K562 (cell line): Measurements from ENCODE around the gene DDX5. TPM values are rescaled to one million over a fixed set of nuclear protein-coding genes. Genes with fewer than 3 reads are reported as not detected.

Experiments
- ATAC-seq: fragments of 200-7000 bp; cut with Tn5 transposase; 3 replicates; pipeline ENCODE4 v1.9.1; 2020; ENCODE audit warnings: moderate library complexity
- BruUV-seq: library from RNA; stranded (reverse); fragments of 400-500 nt; replicated peaks from 2 replicates; lab custom pipeline; 2021; lab: Mats Ljungman, UMichigan
- CTCF ChIA-PET: fragments of 300-600 bp; formaldehyde crosslinking; extraction: SDS; loops from one replicate; lab custom pipeline; 2021; ENCODE audit warnings: low intra/inter-chr PET ratio; lab: Yijun Ruan, JAX
- POLR2A ChIA-PET: fragments of 300-600, 350-650 bp; sonication (Branson Sonifier 250); formaldehyde crosslinking; extraction: SDS; loops from one replicate; lab custom pipeline; 2021; ENCODE audit warnings: antibody characterized with exemption, inconsistent platforms; lab: Yijun Ruan, JAX
- DNase-seq, 4 experiments: peaks; one replicate each; pipeline versions ENCODE4 v3.0.0 to v3.0.0-alpha.2; 2011 to 2018; ENCODE audit warnings: low spot score in 3 of 4, mixed read lengths in 3 of 4; ENCODE audit errors: extremely low read depth in 1 of 4
- FAIRE-seq: peaks from 2 replicates; lab custom pipeline; 2011; peaks lifted over from hg19 to GRCh38; lab: Jason Lieb, UNC
- H2AFZ ChIP-seq: 2 replicates; pipeline ENCODE4 v1.6.0; 2011; ENCODE audit warnings: low read depth, low read length, control low read depth, inconsistent platforms
- H3K27ac ChIP-seq: fragments of 200-600 bp; 3 replicates; pipeline ENCODE4 v1.8.0; 2011; ENCODE audit warnings: low read depth, mild to moderate bottlenecking, control low read depth, inconsistent platforms, low read length, moderate library complexity, mixed read lengths; ENCODE audit errors: extremely low read depth
- H3K27me3 ChIP-seq, 2 experiments: fragments of 300-600 bp in 1 of 2; 2 replicates in 1 of 2; 3 replicates in 1 of 2; pipeline versions ENCODE4 v1.6.0 to v1.8.0; 2011; ENCODE audit warnings: inconsistent platforms in 2 of 2, low read length in 2 of 2, mild to moderate bottlenecking in 1 of 2, mixed read lengths in 1 of 2, moderate library complexity in 1 of 2; ENCODE audit not compliant: control insufficient read depth in 2 of 2, insufficient read depth in 2 of 2
- H3K36me3 ChIP-seq: fragments of 300-600 bp; 3 replicates; pipeline ENCODE4 v1.8.0; 2011; ENCODE audit warnings: mild to moderate bottlenecking, low read length, inconsistent platforms; ENCODE audit not compliant: control insufficient read depth, insufficient read depth
- H3K4me1 ChIP-seq, 2 experiments: fragments of 200-600 bp in 1 of 2; replicated peaks in 1 of 2; 2 replicates in 1 of 2; 3 replicates in 1 of 2; pipeline versions ENCODE4 v1.5.1 to v1.8.0; 2011; ENCODE audit warnings: inconsistent platforms in 2 of 2, low read length in 2 of 2, mild to moderate bottlenecking in 1 of 2, mixed read lengths in 1 of 2, moderate library complexity in 1 of 2; ENCODE audit not compliant: control insufficient read depth in 2 of 2, insufficient read depth in 2 of 2
- H3K4me2 ChIP-seq: 2 replicates; pipeline ENCODE4 v1.6.1; 2011; ENCODE audit warnings: low read length, control low read depth, inconsistent platforms, mixed read lengths; ENCODE audit not compliant: insufficient read depth
- H3K4me3 ChIP-seq: fragments of 200-600 bp; sonication (generic), shearing (Covaris generic); 2 replicates; pipeline ENCODE4 v1.5.1; 2016; ENCODE audit warnings: control low read depth, inconsistent platforms
- H3K79me2 ChIP-seq: fragments of 200-600 bp; 3 replicates; pipeline ENCODE4 v1.8.0; 2011; ENCODE audit warnings: low read length, inconsistent platforms; ENCODE audit not compliant: control insufficient read depth, insufficient read depth
- H3K9ac ChIP-seq, 2 experiments: 2 replicates each; pipeline versions ENCODE4 v1.6.0 to v1.6.1; 2011; ENCODE audit warnings: low read depth in 2 of 2, low read length in 2 of 2, control low read depth in 1 of 2, inconsistent platforms in 1 of 2, mild to moderate bottlenecking in 1 of 2, mixed read lengths in 1 of 2; ENCODE audit not compliant: insufficient read depth in 1 of 2
- H3K9me1 ChIP-seq: one replicate; pipeline ENCODE4 v1.6.0; 2011; ENCODE audit warnings: inconsistent platforms, mild to moderate bottlenecking, low read length, moderate library complexity; ENCODE audit not compliant: control insufficient read depth, insufficient read depth
- H3K9me3 ChIP-seq: replicated peaks from 2 replicates; pipeline ENCODE4 v1.5.1; 2011; ENCODE audit warnings: low read depth, low read length, inconsistent platforms; ENCODE audit not compliant: control insufficient read depth, insufficient read depth
- H4K20me1 ChIP-seq: replicated peaks from 2 replicates; pipeline ENCODE4 v1.6.1; 2011; ENCODE audit warnings: low read length, inconsistent platforms, mixed read lengths; ENCODE audit not compliant: control insufficient read depth, insufficient read depth
- ETS2 ChIP-seq: IDR thresholded peaks from 2 replicates; pipeline ENCODE4 v1.6.1; 2016; ENCODE audit warnings: borderline replicate concordance, missing genetic modification characterization, mild to moderate bottlenecking, moderate library complexity, missing compliant biosample characterization; ENCODE audit not compliant: poor library complexity, severe bottlenecking
- ETV5 ChIP-seq: sonication (generic); formaldehyde crosslinking; IDR thresholded peaks from 2 replicates; pipeline ENCODE4 v1.4.0; 2020; ENCODE audit warnings: low read depth, mild to moderate bottlenecking, missing genetic modification reagents
- GATAD2B ChIP-seq: fragments of 450-650 bp; IDR thresholded peaks from 2 replicates; pipeline ENCODE4 v1.6.1; 2017; ENCODE audit warnings: mild to moderate bottlenecking, borderline replicate concordance
- HMGXB4 ChIP-seq: sonication (generic); formaldehyde crosslinking; IDR thresholded peaks from 2 replicates; pipeline ENCODE4 v1.8.1; 2023; ENCODE audit warnings: mild to moderate bottlenecking, missing genetic modification reagents
- MAX ChIP-seq: sonication (generic); formaldehyde crosslinking; IDR thresholded peaks from 2 replicates; pipeline ENCODE4 v1.9.0; 2022; ENCODE audit warnings: mild to moderate bottlenecking, missing genetic modification reagents
- NFXL1 ChIP-seq: fragments of 450-650 bp; formaldehyde crosslinking; IDR thresholded peaks from 2 replicates; pipeline ENCODE4 v1.4.0; 2021; ENCODE audit warnings: mild to moderate bottlenecking
- POLR2A ChIP-seq: fragments of 450-650 bp; conservative IDR thresholded peaks from 2 replicates; pipeline ENCODE4 v1.6.1; 2016
- POLR2AphosphoS2 ChIP-seq: IDR thresholded peaks from 2 replicates; pipeline ENCODE4 v1.6.1; 2012; ENCODE audit warnings: low read length, improper control_type of control experiment
- POLR2AphosphoS5 ChIP-seq: IDR thresholded peaks from 2 replicates; pipeline ENCODE4 v1.6.1; 2011; ENCODE audit warnings: mild to moderate bottlenecking, low read depth, low read length, moderate library complexity; ENCODE audit not compliant: control insufficient read depth, insufficient read depth
- RERE ChIP-seq: sonication (generic); formaldehyde crosslinking; IDR thresholded peaks from 2 replicates; pipeline ENCODE4 v1.8.0; 2023; ENCODE audit warnings: missing genetic modification reagents, mild to moderate bottlenecking, borderline replicate concordance
- SMAD2 ChIP-seq: fragments of 150-350 bp; IDR thresholded peaks from 2 replicates; pipeline ENCODE4 v1.6.1; 2014; ENCODE audit warnings: low read depth, mild to moderate bottlenecking, low read length
- SRF ChIP-seq, 2 experiments: fragments of 250-450, 450-650 bp in 1 of 2; sonication (Bioruptor Pico) in 1 of 2; sonication (generic) in 1 of 2; formaldehyde crosslinking; IDR thresholded peaks; 2 replicates each; pipeline versions ENCODE4 v1.5.0 to v1.5.1; 2020 to 2022; ENCODE audit warnings: mild to moderate bottlenecking in 1 of 2, missing genetic modification reagents in 1 of 2
- SUPT5H ChIP-seq: fragments of 450-650 bp; IDR thresholded peaks from 2 replicates; pipeline ENCODE4 v1.6.1; 2016
- TCF7 ChIP-seq: sonication (generic); IDR thresholded peaks from 2 replicates; pipeline ENCODE4 v1.6.1; 2016; ENCODE audit warnings: antibody characterized with exemption, borderline replicate concordance
- ZNF146 ChIP-seq: IDR thresholded peaks from one replicate; pipeline ENCODE4 v1.6.1; 2018; ENCODE audit warnings: missing compliant biosample characterization; ENCODE audit not compliant: unreplicated experiment
- WGBS: fragments of 100-300 bp; shearing (Covaris generic); methylation state at CpG from one replicate; pipeline ENCODE4 v1.1.6; 2016; ENCODE audit warnings: low coverage, mixed read lengths; ENCODE audit not compliant: insufficient coverage; ENCODE audit errors: missing lambda C conversion rate; 5-methylcytosine and 5-hydroxymethylcytosine counted together
- in situ Hi-C: fragments of 300-500 bp; cut with MboI; formaldehyde crosslinking; loops from 4 replicates; pipeline ENCODE4 v1.15.0; 2018; ENCODE audit warnings: inconsistent platforms, mixed read lengths
- intact Hi-C: fragments of 100-400 bp; cut with micrococcal nuclease; formaldehyde crosslinking; loops from 2 replicates; pipeline ENCODE4 v1.14.2; 2022
- polyA plus RNA-seq, 8 experiments: library from polyadenylated mRNA; depleted of rRNA in 4 of 8; stranded (reverse) in 5 of 8; unstranded in 3 of 8; fragments of >200 nt; fragmentation: Nextera tagmentation in 2 of 8; fragmentation: Illumina TruSeq in 1 of 8; extraction: Ambion mirVana in 2 of 8; extraction: Trizol in 1 of 8; gene quantifications; 2 replicates each; pipeline versions ENCODE4 v1.2.1 to v1.2.3, GENCODE V29; 2011 to 2014; ENCODE audit warnings: inconsistent platforms in 1 of 8, missing spikeins in 1 of 8
- total RNA-seq, 7 experiments: library from RNA; depleted of rRNA in 6 of 7; stranded (reverse); fragments of >200 nt in 6 of 7; fragmentation: Illumina TruSeq in 2 of 7; extraction: Trizol in 2 of 7; gene quantifications; 2 replicates each; pipeline versions ENCODE4 v1.2.1 to v1.2.3, GENCODE V29; 2011 to 2021; ENCODE audit warnings: low replicate concordance in 1 of 7

The DDX5 gene
- total and polyA plus RNA-seq, 9 of the 15 experiments (the other 6 are each of a cell fraction or from before 2014, with no cell fraction given): 306 to 1,639 (median 604) TPM

- POLR2A ChIA-PET: interaction anchor here (0.6 to 6.8 kb wide), 13 partner anchors 11 to 331 kb away, joined by 3 to 59 read pairs (median 4); partner anchors contain the start of gene MILR1
- no peaks in the 10 kb centered on the region for H3K27me3 ChIP-seq
- ATAC-seq (no peak), DNase-seq (no peak), FAIRE-seq (no peak)
- H4K20me1 ChIP-seq: peaks cover 14% of the 10 kb centered on the region
- H3K4me3 ChIP-seq: no peak overlapping the region
- H3K9me1 ChIP-seq: no peaks in the 10 kb centered on the region
- H3K36me3 ChIP-seq: peaks cover 75% of the 10 kb centered on the region
- intact Hi-C loops (loop anchor here (10.0 kb wide), 1 partner anchor 235 kb away; no protein-coding TSS in a partner anchor), in situ Hi-C loops (no loop called here)
- H3K9ac ChIP-seq: no peak overlapping the region
- no peak overlapping the region for H3K4me2 ChIP-seq
- H3K27ac ChIP-seq: no peak overlapping the region
- peaks cover 70% of the 10 kb centered on the region for H3K79me2 ChIP-seq
- H2AFZ ChIP-seq: no peak overlapping the region
- peaks cover 9 to 12% of the 10 kb centered on the region in 2 experiments; a peak in 3 of 5 replicates for H3K4me1 ChIP-seq
- H3K9me3 ChIP-seq: no peaks in the 10 kb centered on the region
- BruUV-seq: TSS peak; percentile 0
- 85% methylated on average over 6 of the region's 6 CpGs for WGBS
- CTCF ChIA-PET: no interaction called here
- TF ChIP-seq MAX (CRISPR knock-in tag) (no peak), POLR2AphosphoS5 (peak; percentile 59; the same call in 1 of the 2 replicates), SMAD2 (no peak), POLR2A (peak; percentile 31; the same call in 1 of the 2 replicates), RERE (CRISPR knock-in tag) (0 out of 2 replicates have a peak, but pooled peaks have one; percentile 46), TCF7 (no peak), ETV5 (CRISPR knock-in tag) (no peak), GATAD2B (no peak), POLR2AphosphoS2 (no peak; the same call in none of the 2 replicates), ETS2 (tag) (no peak), ZNF146 (no peak), NFXL1 (CRISPR knock-in tag) (peak; percentile 89), SUPT5H (0 out of 2 replicates have a peak, but pooled peaks have one; percentile 47), SRF (CRISPR knock-in tag; IDR thresholded peaks at IDR 0.05) (no peak), HMGXB4 (peak; percentile 57; the same call in 1 of the 2 replicates)
These were observed 6.1 kb downstream of the DDX5 start for GRCh38 chr17:64499805-64500486.
